HFFc6 (cell line): Measurements from ENCODE around the gene FBXO34. TPM values are rescaled to one million over a fixed set of nuclear protein-coding genes. Genes with fewer than 3 reads are reported as not detected.

Experiments
- DNase-seq: peaks from one replicate; pipeline ENCODE4 v3.0.0-alpha.2; 2018
- H3K27ac Mint-ChIP-seq: 2 replicates; pipeline ENCODE4 v1.8.0; 2020; ENCODE audit warnings: mild to moderate bottlenecking, mixed read lengths
- H3K27me3 Mint-ChIP-seq: 2 replicates; pipeline ENCODE4 v1.8.0; 2021; ENCODE audit warnings: mild to moderate bottlenecking, moderate library complexity, mixed read lengths; ENCODE audit not compliant: insufficient read depth
- H3K36me3 Mint-ChIP-seq: 2 replicates; pipeline ENCODE4 v1.8.0; 2021; ENCODE audit warnings: low read depth, mixed read lengths
- H3K4me1 Mint-ChIP-seq: 2 replicates; pipeline ENCODE4 v1.8.0; 2020; ENCODE audit warnings: low read depth, mixed read lengths
- H3K4me3 Mint-ChIP-seq: 2 replicates; pipeline ENCODE4 v1.8.0; 2020; ENCODE audit warnings: mild to moderate bottlenecking, moderate library complexity, mixed read lengths
- H3K9me3 Mint-ChIP-seq: 2 replicates; pipeline ENCODE4 v1.8.0; 2020; ENCODE audit warnings: mild to moderate bottlenecking, mixed read lengths
- total RNA-seq, 6 experiments: library from RNA; stranded (reverse); fragmentation: NEBNext Ultra II Directional; extraction: Animal tissue kit (Norgen Biotek cat#: 25700); gene quantifications; 2 replicates in 1 of 6; 3 replicates in 5 of 6; pipeline ENCODE4 v1.2.3, GENCODE V29; 2021
- TF ChIP-seq, protein P1 (sequence below): fragments of 200-600 bp; sonication (generic); IDR thresholded peaks from 2 replicates; pipeline ENCODE4 v1.5.0; 2021; ENCODE audit warnings: antibody characterized with exemption, mild to moderate bottlenecking

Gene FBXO34
- total RNA-seq, 6 experiments from 2014 or later, result 10.3 to 13.5 (median 11.7) TPM

DNA sequence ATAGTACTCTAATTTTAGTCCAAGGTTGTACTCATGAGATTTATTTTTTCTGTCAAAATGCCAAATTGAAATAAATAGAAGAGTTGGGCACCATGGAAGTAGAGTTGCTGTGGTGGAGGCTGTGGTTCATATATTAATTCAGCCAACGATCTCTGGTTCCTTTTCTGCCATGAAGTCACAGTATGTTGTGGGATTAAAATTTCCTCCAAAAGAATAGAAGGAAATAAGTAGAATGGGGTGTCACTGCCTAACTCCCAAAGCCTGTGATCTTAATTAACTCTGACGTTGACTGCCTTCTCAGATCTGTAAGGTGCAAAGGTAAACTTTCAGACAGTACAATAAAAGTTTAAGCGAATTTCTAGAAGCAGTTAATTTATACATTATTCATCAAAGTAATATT, 37.6 kb upstream of the FBXO34 start:
- TF ChIP-seq, protein P1, sequence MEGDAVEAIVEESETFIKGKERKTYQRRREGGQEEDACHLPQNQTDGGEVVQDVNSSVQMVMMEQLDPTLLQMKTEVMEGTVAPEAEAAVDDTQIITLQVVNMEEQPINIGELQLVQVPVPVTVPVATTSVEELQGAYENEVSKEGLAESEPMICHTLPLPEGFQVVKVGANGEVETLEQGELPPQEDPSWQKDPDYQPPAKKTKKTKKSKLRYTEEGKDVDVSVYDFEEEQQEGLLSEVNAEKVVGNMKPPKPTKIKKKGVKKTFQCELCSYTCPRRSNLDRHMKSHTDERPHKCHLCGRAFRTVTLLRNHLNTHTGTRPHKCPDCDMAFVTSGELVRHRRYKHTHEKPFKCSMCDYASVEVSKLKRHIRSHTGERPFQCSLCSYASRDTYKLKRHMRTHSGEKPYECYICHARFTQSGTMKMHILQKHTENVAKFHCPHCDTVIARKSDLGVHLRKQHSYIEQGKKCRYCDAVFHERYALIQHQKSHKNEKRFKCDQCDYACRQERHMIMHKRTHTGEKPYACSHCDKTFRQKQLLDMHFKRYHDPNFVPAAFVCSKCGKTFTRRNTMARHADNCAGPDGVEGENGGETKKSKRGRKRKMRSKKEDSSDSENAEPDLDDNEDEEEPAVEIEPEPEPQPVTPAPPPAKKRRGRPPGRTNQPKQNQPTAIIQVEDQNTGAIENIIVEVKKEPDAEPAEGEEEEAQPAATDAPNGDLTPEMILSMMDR, result no peak
- DNase-seq, result no peak
- Mint-ChIP-seq H3K27me3 (peaks cover 36% of the 10 kb centered on the region), H3K4me3 (no peak overlapping the region), H3K4me1 (no peaks in the 10 kb centered on the region), H3K36me3 (no peaks in the 10 kb centered on the region; the same call in 1 of the 2 replicates), H3K9me3 (no peaks in the 10 kb centered on the region), H3K27ac (no peak overlapping the region)

DNA sequence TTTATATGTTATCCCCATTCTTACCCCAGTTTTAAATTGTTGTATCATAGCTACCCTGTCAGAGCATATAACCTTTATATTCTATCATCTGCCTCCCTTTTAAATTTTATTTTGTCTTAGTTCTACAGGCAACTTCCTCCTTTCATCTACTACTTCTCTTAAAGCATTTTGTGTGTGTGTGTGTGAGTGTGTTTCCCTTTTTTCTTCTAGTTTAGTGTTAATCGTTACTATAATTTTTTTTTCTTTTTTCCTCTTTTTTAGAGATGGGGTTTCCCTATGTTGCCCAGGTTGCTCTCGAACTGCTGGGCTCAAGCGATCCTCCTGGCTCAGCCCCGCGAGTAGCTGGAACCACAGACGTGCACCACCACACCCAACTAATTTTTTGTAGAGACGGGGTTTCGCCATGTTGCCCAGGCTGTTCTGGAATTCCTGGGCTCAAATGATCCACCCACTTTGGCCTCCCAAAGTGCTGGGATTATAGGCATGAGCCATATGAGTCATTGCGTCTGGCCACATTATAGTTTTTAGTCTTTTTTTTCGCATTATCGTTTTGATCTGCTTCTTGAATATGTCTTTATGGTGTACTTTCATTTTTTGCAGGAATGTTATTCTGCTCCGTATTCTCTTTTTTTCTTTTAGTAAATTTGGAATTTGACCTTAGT, 33.1 kb upstream of the FBXO34 start:
- Mint-ChIP-seq H3K4me1 (0 out of 2 replicates have a peak, but pooled peaks cover 5% of the 10 kb centered on the region), H3K27me3 (peaks cover 30% of the 10 kb centered on the region), H3K4me3 (no peak overlapping the region), H3K9me3 (no peaks in the 10 kb centered on the region), H3K36me3 (no peaks in the 10 kb centered on the region), H3K27ac (no peak overlapping the region)
- DNase-seq, result no peak
- TF ChIP-seq, protein P1, result no peak

DNA sequence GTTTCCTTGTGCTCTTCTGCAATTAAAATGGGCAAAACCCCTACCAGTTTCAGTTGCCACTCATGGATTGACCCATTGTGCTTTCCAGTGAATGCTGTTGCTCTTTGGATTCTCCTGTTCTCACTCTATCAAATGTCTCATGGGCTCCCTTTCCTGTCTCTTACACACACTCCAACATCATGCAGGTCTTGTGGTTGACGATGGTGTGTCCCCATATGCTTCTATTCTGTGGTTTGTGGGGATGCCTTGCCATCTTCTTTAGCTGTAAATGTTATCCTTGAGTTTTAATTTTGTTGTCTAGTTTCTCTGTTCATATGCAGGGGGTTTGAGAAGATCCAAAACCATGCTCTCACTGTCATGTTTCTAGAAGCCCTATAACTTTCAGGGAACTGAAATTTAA, 31.9 kb upstream of the FBXO34 start:
- TF ChIP-seq, protein P1, result no peak
- Mint-ChIP-seq H3K36me3 (no peaks in the 10 kb centered on the region), H3K4me3 (no peak overlapping the region), H3K4me1 (0 out of 2 replicates have a peak, but pooled peaks cover 5% of the 10 kb centered on the region), H3K9me3 (no peaks in the 10 kb centered on the region), H3K27me3 (peaks cover 32% of the 10 kb centered on the region), H3K27ac (no peak overlapping the region)
- no peak for DNase-seq

DNA sequence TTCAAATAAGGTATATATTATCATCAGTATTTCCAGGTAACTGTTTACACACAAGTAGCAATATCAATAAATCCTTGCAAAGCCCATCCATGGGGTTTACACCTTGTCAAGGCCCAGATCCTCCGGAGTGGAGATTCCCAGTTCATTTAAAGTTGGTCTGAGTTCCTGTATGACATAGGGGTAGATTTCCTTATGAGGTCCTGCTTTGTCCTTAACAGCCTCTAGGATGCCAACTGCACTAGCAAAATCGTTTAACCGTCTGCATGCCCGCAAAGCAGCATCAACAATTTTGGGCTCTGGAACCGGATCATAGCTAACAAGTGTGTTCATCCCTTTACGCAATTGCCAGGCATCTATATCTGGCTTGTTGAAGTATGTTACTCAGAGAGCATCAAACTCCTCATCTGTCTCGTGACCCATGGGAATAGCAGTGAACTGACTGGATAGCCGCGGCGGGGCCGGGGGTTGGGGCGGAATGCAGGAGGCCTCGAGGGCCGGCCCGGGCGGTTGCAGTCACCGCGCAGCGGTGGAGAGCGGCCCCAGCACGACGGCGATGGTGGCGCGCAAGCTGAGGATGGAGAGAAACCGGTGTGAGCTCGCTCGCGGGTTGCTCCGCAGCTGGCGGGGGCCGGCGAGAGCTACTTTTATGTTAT, 30.6 kb upstream of the FBXO34 start:
- DNase-seq, result peak; percentile 16
- Mint-ChIP-seq H3K4me3 (no peak overlapping the region), H3K27me3 (peaks cover 27% of the 10 kb centered on the region), H3K9me3 (no peaks in the 10 kb centered on the region), H3K4me1 (0 out of 2 replicates have a peak, but pooled peaks cover 5% of the 10 kb centered on the region), H3K27ac (no peak overlapping the region), H3K36me3 (no peaks in the 10 kb centered on the region)
- TF ChIP-seq, protein P1, result no peak

DNA sequence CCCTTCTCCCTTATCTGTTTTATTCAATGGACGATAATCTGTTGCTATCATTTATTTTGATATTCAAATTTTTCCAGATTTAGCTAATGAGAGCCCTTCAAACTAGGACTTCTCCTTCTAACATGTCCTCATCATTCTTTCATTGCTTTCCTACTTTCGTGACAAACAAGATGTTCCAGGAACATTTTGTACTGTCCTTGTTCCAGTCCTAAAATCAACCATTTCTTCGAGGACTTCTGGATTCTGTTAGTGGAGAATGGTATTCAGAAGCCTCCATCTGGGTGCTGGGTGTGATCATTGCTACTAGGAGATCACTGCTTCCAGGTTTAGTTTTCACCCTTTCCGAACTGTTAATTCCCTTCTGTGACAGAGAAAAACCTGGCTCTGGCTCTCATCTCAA, 29.5 kb upstream of the FBXO34 start:
- Mint-ChIP-seq H3K27ac (no peak overlapping the region), H3K27me3 (peaks cover 26% of the 10 kb centered on the region), H3K4me3 (no peak overlapping the region), H3K4me1 (0 out of 2 replicates have a peak, but pooled peaks cover 5% of the 10 kb centered on the region), H3K9me3 (no peaks in the 10 kb centered on the region), H3K36me3 (no peaks in the 10 kb centered on the region)
- TF ChIP-seq, protein P1, result no peak
- DNase-seq, result no peak
